Endodermal cell (in vitro differentiated cells): Measurements from ENCODE around the gene ABHD2. TPM values are rescaled to one million over a fixed set of nuclear protein-coding genes. Genes with fewer than 3 reads are reported as not detected.

Experiments
- DNase-seq: peaks from one replicate; pipeline ENCODE4 v3.0.0-alpha.2; 2017
- H3K27ac ChIP-seq: 2 replicates; pipeline ENCODE4 v1.5.1; 2013; ENCODE audit warnings: mild to moderate bottlenecking, low read depth, low read length, moderate library complexity
- H3K27me3 ChIP-seq: 2 replicates; pipeline ENCODE4 v1.6.1; 2013; ENCODE audit warnings: mild to moderate bottlenecking, low read length, moderate library complexity; ENCODE audit not compliant: insufficient read depth, control insufficient read depth, poor library complexity, severe bottlenecking
- H3K36me3 ChIP-seq: 2 replicates; pipeline ENCODE4 v1.7.0; 2013; ENCODE audit warnings: mild to moderate bottlenecking, low read length, moderate library complexity; ENCODE audit not compliant: control insufficient read depth, insufficient read depth
- H3K4me1 ChIP-seq: one replicate; pipeline ENCODE4 v1.7.0; 2013; ENCODE audit warnings: low read length; ENCODE audit not compliant: control insufficient read depth, insufficient read depth
- H3K4me3 ChIP-seq: 2 replicates; pipeline ENCODE4 v1.5.1; 2013; ENCODE audit warnings: mild to moderate bottlenecking, low read length, moderate library complexity
- H3K9ac ChIP-seq: 2 replicates; pipeline ENCODE4 v1.6.1; 2013; ENCODE audit warnings: mild to moderate bottlenecking, low read length, moderate library complexity; ENCODE audit not compliant: poor library complexity, severe bottlenecking; ENCODE audit errors: extremely low read depth
- H3K9me3 ChIP-seq: 2 replicates; pipeline ENCODE4 v1.6.1; 2013; ENCODE audit warnings: mild to moderate bottlenecking, low read length, moderate library complexity; ENCODE audit not compliant: control insufficient read depth
- H3K27ac Mint-ChIP-seq: 2 replicates; pipeline ENCODE4 v1.8.0; 2020; ENCODE audit warnings: mixed read lengths
- H3K27me3 Mint-ChIP-seq: 2 replicates; pipeline ENCODE4 v1.8.0; 2021; ENCODE audit warnings: mild to moderate bottlenecking, mixed read lengths; ENCODE audit not compliant: insufficient read depth
- H3K36me3 Mint-ChIP-seq: 2 replicates; pipeline ENCODE4 v1.8.0; 2020; ENCODE audit warnings: low read depth, mixed read lengths
- H3K4me1 Mint-ChIP-seq: 2 replicates; pipeline ENCODE4 v1.8.0; 2020; ENCODE audit warnings: mixed read lengths
- H3K4me3 Mint-ChIP-seq: 2 replicates; pipeline ENCODE4 v1.8.0; 2020; ENCODE audit warnings: mild to moderate bottlenecking, moderate library complexity, mixed read lengths
- H3K9me3 Mint-ChIP-seq: 2 replicates; pipeline ENCODE4 v1.8.0; 2020; ENCODE audit warnings: mild to moderate bottlenecking, mixed read lengths
- CTCF ChIP-seq: fragments of 200-600 bp; sonication (generic); conservative IDR thresholded peaks from 2 replicates; pipeline ENCODE4 v1.5.0; 2021; ENCODE audit warnings: antibody characterized with exemption, mild to moderate bottlenecking
- WGBS, 2 experiments: methylation state at CpG; one replicate each; pipeline versions ENCODE4 v1.1.5 to v1.1.7; 2013; ENCODE audit warnings: missing lambda C conversion rate in 2 of 2, mixed read lengths in 1 of 2; ENCODE audit not compliant: insufficient coverage in 1 of 2, insufficient read length in 1 of 2; 5-methylcytosine and 5-hydroxymethylcytosine counted together
- total RNA-seq, 2 donors: library from RNA; stranded (reverse); fragmentation: NEBNext Ultra II Directional in 1 of 2; extraction: Animal tissue kit (Norgen Biotek cat#: 25700) in 1 of 2; gene quantifications; 2 replicates in 1 of 2; 3 replicates in 1 of 2; pipeline ENCODE4 v1.2.1, GENCODE V29; 2021

The ABHD2 gene
- total RNA-seq, 2 donors from 2014 or later, result 24.1 to 26.0 TPM

DNA sequence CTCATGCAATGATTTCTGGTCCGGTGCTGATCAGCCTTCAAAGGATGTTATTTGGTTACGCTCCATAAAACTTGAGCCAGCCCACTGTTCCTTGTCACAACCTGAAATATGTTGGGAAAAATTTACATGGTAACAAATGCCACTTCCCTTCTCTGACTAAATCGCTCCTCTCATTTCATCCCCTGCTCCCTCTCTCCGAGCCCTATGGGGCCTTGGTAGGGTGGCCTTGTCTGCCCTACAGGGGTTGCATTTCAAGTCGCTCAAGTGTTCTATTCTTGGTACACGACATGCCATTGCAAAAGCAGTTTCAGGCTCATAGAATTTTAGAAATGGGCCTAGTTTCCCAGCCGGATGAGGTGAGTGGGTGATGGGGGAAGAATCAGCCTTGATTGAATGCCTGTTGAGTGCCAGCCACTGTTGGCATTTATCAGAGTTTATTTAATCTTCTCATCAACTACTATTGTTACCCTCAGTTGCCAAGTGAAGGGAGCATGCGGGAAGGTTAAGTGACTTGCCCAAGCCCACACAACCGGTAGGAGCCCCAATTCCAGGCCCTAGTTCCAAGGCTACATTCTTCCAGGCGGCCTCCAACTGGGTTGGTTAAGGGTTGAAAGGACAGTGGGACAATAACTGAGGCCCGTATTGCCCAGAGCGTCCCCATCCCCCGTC lies 961 bp upstream of the ABHD2 start:
- Mint-ChIP-seq H3K27me3 (no peaks in the 10 kb centered on the region), H3K27ac (no peak overlapping the region), H3K4me3 (no peak overlapping the region), H3K36me3 (no peaks in the 10 kb centered on the region), H3K4me1 (peaks cover 11% of the 10 kb centered on the region), H3K9me3 (no peaks in the 10 kb centered on the region)
- no peaks in the 10 kb centered on the region for H3K27me3 ChIP-seq
- peak overlapping the region; percentile 36 for H3K9ac ChIP-seq
- H3K36me3 ChIP-seq, result no peaks in the 10 kb centered on the region
- no peaks in the 10 kb centered on the region for H3K4me1 ChIP-seq
- peak overlapping the region; percentile 74 for H3K27ac ChIP-seq
- TF ChIP-seq CTCF, result no peak
- DNase-seq, result no peak
- no peaks in the 10 kb centered on the region for H3K9me3 ChIP-seq
- 69 to 74% methylated on average over 7 to 13 of the region's 13 CpGs for WGBS, 2 experiments
- peak overlapping the region; percentile 74 for H3K4me3 ChIP-seq

GRCh38 chr15:89088605-89089315 lies 504 bp downstream of the ABHD2 start:
- peak overlapping the region; percentile 88 for H3K4me3 ChIP-seq
- no peaks in the 10 kb centered on the region for H3K36me3 ChIP-seq
- WGBS, 2 experiments, result 19 to 42% methylated on average over 19 to 44 of the region's 44 CpGs
- Mint-ChIP-seq H3K4me1 (peaks cover 11% of the 10 kb centered on the region), H3K27ac (no peak overlapping the region), H3K27me3 (no peaks in the 10 kb centered on the region), H3K36me3 (no peaks in the 10 kb centered on the region), H3K9me3 (no peaks in the 10 kb centered on the region), H3K4me3 (no peak overlapping the region)
- H3K27me3 ChIP-seq, result no peaks in the 10 kb centered on the region
- no peaks in the 10 kb centered on the region for H3K9me3 ChIP-seq
- no peak for DNase-seq
- no peak for TF ChIP-seq CTCF
- no peak overlapping the region for H3K27ac ChIP-seq
- peak overlapping the region; percentile 60 for H3K9ac ChIP-seq
- H3K4me1 ChIP-seq, result no peaks in the 10 kb centered on the region

DNA sequence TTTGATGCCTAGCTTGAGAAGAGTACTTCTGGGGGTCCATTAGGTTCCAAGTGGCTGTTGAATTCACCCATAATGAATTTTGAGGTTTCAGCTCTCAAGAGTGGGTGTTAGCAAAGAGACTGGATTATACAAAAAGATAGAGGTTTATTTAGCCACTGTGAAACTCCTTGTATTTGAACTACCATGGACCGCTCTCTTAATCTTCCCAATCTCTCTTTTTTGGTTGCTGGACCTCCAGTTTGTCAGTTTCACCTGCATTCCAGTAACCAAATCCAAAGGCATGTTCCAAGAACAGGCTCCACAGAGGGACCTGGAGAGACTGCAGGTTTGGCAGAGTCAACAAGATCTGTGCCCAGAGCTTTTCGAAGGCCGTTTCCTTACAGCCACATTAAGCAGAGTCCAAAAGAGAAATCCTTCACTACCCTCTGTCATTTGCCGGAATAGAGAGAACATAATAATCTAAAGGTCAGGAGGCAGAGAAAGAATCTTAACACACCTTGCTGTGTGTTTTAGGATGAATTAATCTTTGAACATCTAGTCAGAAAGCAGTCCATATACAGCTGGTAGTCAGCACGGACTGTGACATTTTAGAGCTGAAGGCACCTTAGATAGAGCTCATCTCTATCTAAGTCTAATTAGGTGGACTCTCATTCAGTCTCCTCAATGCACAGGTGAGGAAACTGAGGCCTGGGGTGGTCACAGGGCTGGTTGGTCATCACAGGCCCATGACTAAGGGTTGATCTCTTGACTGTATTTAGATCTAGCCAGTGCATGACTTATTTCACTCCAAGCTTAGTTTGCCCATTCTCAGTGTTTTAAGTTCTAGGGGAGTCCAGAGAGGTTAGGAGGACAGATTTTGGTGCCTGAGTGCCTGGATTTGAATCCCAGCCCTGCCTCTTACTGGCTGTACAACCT lies 1.3 kb downstream of the ABHD2 start:
- Histone ChIP-seq H3K36me3 (no peaks in the 10 kb centered on the region), H3K27ac (no peak overlapping the region), H3K27me3 (no peaks in the 10 kb centered on the region), H3K4me3 (peak overlapping the region; percentile 88), H3K4me1 (no peaks in the 10 kb centered on the region), H3K9ac (no peak overlapping the region), H3K9me3 (no peaks in the 10 kb centered on the region)
- Mint-ChIP-seq H3K36me3 (no peaks in the 10 kb centered on the region), H3K4me3 (no peak overlapping the region), H3K27ac (no peak overlapping the region), H3K27me3 (no peaks in the 10 kb centered on the region), H3K4me1 (peaks cover 11% of the 10 kb centered on the region), H3K9me3 (no peaks in the 10 kb centered on the region)
- WGBS, 2 experiments, result 90 to 99% methylated on average over 3 to 5 of the region's 5 CpGs
- TF ChIP-seq CTCF, result no peak
- no peak for DNase-seq
